ENCODE results near the gene PSMC6. TPM values are rescaled to one million over a fixed set of nuclear protein-coding genes. Genes with fewer than 3 reads are reported as not detected.
"Not testable (repeated sequence)": the region's sequence is repeated elsewhere in the genome, so short reads cannot be mapped to it uniquely, and the experiment has no call there.

PSMC6 gene
- total RNA-seq, 1 donor from 2014 or later, result 61.5 TPM

DNA sequence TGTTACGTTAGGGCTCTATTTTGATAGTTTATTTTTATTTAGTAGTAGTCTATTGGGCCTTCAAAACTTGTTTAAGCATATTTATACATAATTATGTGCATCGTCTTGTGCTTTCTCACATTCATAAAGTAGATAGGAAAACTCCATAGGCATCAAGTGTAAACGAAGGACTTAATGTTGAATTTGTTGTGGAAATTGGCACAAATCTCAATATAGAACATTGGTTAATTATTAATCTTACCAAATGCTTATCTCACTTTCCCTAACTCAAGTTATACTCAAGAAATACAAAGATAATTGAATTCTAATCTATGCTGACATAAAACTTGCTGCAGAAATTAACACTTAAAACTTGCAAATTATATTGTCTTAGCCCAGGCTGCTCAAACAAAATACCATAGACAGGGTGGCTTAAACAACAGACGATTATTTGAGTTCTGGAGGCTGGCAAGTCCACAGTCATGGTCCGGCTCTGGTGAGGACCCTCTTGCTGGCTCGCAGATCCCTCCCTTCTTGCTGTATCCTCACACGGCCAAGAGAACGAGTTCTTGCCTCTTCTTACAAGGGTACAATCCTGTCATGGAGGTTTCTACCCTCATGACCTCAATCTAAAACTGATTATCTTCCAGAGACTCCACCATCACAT is 41.8 kb downstream of the PSMC6 start:
- intact Hi-C loops (cut with DNase I), result no loop called here
- H3K27ac ChIP-seq, result no peak overlapping the region
- H3K4me1 ChIP-seq, result no peaks in the 10 kb centered on the region
- no peaks in the 10 kb centered on the region for H3K27me3 ChIP-seq
- DNase-seq (no peak), ATAC-seq (no peak)
- H3K4me3 ChIP-seq, result no peak overlapping the region
- peaks cover 56% of the 10 kb centered on the region for H3K36me3 ChIP-seq
- H3K9me3 ChIP-seq, result no peaks in the 10 kb centered on the region
- TF ChIP-seq, protein P1, sequence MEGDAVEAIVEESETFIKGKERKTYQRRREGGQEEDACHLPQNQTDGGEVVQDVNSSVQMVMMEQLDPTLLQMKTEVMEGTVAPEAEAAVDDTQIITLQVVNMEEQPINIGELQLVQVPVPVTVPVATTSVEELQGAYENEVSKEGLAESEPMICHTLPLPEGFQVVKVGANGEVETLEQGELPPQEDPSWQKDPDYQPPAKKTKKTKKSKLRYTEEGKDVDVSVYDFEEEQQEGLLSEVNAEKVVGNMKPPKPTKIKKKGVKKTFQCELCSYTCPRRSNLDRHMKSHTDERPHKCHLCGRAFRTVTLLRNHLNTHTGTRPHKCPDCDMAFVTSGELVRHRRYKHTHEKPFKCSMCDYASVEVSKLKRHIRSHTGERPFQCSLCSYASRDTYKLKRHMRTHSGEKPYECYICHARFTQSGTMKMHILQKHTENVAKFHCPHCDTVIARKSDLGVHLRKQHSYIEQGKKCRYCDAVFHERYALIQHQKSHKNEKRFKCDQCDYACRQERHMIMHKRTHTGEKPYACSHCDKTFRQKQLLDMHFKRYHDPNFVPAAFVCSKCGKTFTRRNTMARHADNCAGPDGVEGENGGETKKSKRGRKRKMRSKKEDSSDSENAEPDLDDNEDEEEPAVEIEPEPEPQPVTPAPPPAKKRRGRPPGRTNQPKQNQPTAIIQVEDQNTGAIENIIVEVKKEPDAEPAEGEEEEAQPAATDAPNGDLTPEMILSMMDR (IDR thresholded peaks at IDR 0.05), result no peak

DNA sequence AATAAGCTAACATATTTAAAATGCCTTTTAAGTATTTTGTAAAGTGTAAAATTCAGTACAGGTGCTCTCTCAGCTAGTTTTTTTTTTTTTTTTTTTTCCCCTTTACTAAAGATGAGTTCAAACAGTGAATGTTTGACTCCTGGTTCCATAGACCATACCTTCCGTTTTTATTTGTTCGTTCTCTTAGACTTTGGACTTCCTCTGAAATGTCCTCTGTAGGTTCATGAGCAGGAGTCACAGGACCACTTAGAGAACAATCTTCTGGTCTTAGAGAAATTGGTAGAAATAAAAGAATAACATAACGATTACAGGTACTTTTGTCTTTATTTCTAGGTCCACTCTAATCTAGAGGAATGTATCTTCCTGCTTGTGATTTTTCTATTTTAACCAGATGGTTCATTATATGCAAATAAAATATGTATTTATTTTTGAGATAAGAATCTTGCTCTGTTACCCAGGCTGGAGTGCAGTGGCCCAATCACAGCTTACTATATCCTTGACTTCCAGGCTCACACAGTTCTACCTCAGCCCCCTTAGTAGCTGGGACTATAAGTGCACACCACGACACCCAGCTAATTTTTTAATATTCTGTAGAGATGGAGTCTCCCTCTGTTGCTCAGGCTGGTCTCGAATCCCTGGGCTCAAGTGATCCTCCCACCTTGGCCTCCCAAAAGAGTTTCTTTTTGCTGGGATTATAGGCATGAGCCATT is 48.8 kb downstream of the PSMC6 start:
- no peak overlapping the region for H3K4me3 ChIP-seq
- no peaks in the 10 kb centered on the region for H3K27me3 ChIP-seq
- no peak for ATAC-seq
- no peaks in the 10 kb centered on the region for H3K9me3 ChIP-seq
- H3K4me1 ChIP-seq, result no peaks in the 10 kb centered on the region
- DNase-seq, result no peak
- no peak overlapping the region for H3K27ac ChIP-seq
- H3K36me3 ChIP-seq, result peaks cover 34% of the 10 kb centered on the region
- TF ChIP-seq, protein P1 (IDR thresholded peaks at IDR 0.05), result no peak
- intact Hi-C loops (cut with DNase I), result no loop called here

DNA sequence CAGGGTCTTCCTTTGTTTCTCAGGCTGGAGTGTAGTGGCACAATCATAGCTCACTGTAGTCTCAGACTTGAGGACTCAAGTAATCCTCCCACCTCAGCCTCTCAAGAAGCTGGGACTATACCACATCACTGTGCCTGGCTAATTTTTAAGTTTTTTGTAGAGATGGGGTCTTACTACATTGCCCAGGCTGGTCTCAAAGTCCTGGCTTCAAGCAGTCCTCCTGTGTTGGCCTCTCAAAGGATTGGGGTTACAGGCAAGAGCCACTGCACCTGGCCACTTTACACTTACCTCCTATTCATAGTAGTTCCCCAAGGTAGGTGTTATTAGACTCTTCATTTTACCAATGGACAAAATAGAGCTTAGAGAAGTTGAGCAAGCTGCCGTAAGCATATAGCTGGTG is 52.1 kb downstream of the PSMC6 start:
- DNase-seq (no peak), ATAC-seq (no peak)
- Histone ChIP-seq H3K27ac (no peak overlapping the region), H3K9me3 (no peaks in the 10 kb centered on the region), H3K27me3 (no peaks in the 10 kb centered on the region), H3K4me3 (no peak overlapping the region), H3K4me1 (no peaks in the 10 kb centered on the region), H3K36me3 (peaks cover 47% of the 10 kb centered on the region)
- intact Hi-C loops (cut with DNase I), result no loop called here
- TF ChIP-seq, protein P1 (IDR thresholded peaks at IDR 0.05), result no peak

DNA sequence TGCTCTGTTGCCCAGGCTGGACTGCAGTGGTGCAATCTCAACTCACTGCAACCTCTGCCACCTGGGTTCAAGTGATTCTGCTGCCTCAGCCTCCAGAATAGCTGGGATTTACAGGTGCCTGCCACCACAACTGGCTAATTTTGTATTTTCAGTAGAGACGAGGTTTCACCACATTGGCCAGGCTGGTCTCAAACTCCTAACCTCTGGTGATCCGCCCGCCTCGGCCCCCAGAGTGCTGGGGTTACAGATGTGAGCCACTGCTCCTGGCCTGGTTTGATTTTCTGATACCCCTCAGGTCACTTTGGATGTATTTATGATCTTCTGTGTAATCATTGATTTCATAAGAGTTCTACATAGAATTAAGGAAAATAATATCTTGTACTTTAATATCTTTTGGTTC is 55.9 kb downstream of the PSMC6 start:
- H3K27me3 ChIP-seq; H3K9me3 ChIP-seq; H3K4me3 ChIP-seq; DNase-seq; H3K4me1 ChIP-seq; intact Hi-C loops (cut with DNase I); H3K27ac ChIP-seq; ATAC-seq: not testable (repeated sequence)
- peaks cover 69% of the 10 kb centered on the region for H3K36me3 ChIP-seq

DNA sequence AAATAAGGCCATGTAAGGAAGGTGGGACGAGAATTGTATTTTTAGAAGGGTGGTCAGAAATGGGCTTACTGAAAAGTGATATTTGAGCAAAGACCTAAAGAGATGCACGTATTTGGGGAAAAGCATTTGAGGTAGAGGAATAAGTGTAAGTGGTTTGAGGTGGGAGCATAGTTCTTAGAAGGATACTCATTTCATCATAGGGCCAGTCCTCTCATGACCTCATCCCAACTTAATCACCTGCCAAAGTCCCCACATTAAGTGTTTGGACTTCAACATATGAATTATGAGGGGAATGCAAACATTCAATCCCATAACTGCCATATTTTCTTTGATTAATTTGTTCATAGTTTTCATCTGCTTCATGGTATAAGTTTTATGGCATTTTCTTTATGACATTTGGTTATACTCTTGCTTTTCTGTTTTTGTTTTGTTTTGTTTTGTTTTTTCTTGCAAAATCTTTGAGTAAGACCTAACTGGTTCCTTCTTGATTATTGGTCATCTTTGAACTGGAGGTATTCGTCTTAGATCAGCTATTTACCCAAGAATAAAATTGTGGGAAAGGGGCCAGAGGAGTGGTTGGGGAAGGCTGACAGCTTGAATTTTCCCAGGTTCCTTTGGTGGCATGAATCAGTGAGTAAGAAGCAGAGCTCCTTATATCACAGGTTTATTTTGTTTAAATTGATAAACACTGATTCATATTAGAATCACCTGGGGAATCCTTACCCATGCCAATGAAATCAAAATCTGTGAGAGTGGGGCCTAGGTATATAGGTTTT is 60.2 kb downstream of the PSMC6 start:
- Histone ChIP-seq H3K9me3 (no peaks in the 10 kb centered on the region), H3K27ac (no peak overlapping the region), H3K4me1 (no peaks in the 10 kb centered on the region), H3K27me3 (no peaks in the 10 kb centered on the region), H3K4me3 (no peak overlapping the region), H3K36me3 (peaks cover 61% of the 10 kb centered on the region)
- ATAC-seq (no peak), DNase-seq (no peak)
- TF ChIP-seq, protein P1 (IDR thresholded peaks at IDR 0.05), result no peak
- intact Hi-C loops (cut with DNase I), result no loop called here

DNA sequence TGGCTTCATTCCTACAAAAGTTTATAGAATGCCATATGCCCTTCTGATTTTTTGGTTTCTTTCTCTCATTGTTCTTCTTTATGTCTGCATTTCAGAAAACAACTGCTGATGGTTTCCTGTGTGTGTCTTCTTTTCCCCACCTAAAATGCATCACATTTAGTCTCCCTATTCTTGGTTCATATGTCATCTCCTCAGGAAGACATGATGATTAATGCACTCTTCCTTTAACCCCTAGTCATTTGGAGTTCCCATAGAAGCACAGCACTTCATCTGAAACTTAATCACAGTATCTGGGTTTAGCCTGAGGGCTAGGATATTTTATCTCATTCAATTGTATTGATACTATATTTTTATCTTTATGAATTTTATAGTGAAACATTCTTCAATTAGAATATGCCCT is 62.9 kb downstream of the PSMC6 start:
- peaks cover 67% of the 10 kb centered on the region for H3K36me3 ChIP-seq
- intact Hi-C loops (cut with DNase I), result no loop called here
- ATAC-seq, result no peak

More for the DNA sequence above, 62.9 kb downstream of the PSMC6 start:
- TF ChIP-seq, protein P1 (IDR thresholded peaks at IDR 0.05), result no peak
- DNase-seq, result no peak
- no peak overlapping the region for H3K4me3 ChIP-seq
- H3K9me3 ChIP-seq, result no peaks in the 10 kb centered on the region
- H3K27me3 ChIP-seq, result no peaks in the 10 kb centered on the region
- H3K27ac ChIP-seq, result no peak overlapping the region
- no peaks in the 10 kb centered on the region for H3K4me1 ChIP-seq
